ENCODE measurements around the gene KCNC2.

Gene KCNC2

DNA sequence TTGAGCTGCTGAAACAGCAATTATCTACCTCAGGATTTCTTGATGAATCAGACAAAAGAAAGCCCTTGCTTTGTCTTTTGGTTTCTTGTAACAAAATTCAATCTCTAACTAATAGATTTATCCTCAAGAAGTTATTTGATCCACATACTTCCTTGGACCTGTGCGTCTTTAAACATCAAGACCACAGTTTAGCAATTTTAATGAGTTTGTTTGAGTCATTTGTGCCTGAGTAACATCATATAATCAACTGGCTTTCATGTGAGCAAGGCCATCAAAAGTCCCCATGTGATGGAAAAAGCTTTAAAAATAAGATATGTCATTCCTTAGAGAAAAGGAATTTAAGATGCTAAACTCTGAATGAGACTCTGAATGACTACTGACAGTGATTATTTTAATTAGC lies 52.3 kb downstream of the KCNC2 start:
- DNase-seq = no peak

DNA sequence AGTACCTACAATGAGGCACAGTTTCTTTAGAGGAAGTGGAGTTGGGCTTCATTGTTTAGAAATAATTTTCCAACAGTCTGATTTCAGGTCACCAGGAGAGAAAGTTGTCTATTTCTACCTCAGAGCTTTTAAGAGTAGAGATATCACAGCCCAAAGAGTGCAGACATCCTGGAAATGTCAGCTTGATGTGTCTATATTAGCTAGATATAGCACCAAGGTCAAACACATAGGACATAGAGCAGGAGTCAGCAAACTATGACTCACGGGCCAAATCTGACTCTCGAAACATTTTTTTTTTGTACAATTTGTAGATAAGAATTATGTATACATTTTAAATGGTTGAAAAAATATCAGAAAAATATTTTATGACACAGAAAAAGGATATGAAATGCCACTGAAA lies 53.7 kb downstream of the KCNC2 start:
- no peak for DNase-seq

DNA sequence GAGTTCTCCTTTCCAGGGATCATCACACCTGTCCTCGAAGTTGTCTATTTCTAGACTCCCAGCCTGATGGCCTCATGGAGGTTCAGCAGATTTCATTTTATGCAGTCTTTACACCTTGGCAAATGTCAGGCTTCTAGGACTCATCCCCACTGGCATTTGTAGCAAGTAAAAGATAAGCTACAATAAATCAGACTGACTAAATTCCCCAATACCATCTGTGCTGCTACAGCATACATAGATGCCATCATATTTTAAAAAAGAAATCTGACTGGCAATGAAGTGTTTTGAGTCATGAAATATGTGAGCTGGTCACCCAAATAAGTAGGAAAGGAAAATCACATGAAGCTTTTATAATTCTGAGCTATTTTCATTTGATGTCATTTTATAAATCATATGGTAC lies 55.3 kb downstream of the KCNC2 start:
- no peak for DNase-seq

DNA sequence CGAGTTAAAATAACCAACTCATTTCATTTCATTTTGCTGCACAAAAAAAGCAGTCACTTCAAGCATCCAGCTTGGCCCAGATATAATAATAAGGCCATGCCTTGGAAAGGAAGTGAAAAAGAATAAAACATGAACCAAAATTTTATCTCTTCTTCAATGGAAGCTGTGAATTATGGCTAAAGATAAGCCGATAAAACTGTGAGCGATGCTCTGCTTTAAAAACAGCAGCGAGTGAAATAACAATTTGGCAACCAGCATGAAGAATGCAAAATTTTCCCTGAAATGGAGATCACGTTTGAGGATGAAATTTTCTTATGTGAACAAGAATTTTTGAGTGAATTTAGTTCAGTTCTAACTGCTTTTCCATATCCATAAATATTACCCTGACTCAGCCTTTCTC lies 70.4 kb downstream of the KCNC2 start:
- DNase-seq = no peak

DNA sequence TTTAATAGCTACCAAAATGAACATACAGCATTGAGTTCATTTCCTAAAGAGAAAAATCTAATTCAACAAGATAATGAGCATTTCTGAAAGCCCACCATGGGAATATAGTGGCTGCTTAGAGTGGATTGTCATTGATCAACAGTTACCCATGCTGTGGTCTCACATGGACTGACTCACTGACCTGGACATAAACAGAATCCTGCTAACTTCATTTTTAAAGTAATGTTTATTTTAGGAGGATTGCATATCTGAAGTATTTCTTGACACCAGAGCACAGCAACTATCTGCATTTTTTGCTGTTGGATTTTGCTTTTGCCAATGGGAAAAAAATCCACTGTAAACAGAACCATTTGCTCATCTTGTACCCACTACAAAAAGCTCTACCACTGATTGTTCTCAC lies 71.7 kb downstream of the KCNC2 start:
- DNase-seq = no peak

DNA sequence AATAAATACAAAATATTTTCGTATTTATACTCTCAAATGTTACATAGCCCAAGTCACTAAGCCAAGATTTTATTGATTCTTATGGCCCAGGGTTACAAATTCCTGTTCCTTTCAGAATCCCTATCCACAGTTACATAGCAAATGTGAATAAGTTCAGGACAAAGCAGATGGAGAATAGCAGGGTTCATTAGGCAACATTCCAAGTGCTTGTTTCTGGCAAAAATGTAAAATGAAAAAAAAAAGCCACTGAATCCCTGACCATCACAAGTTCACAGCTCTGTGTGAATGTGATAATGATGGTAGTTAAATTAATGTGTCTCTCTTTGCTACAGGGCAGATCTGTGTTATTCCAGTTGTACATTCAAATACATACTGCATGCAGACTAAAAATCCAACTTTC lies 74.6 kb downstream of the KCNC2 start:
- DNase-seq = no peak

DNA sequence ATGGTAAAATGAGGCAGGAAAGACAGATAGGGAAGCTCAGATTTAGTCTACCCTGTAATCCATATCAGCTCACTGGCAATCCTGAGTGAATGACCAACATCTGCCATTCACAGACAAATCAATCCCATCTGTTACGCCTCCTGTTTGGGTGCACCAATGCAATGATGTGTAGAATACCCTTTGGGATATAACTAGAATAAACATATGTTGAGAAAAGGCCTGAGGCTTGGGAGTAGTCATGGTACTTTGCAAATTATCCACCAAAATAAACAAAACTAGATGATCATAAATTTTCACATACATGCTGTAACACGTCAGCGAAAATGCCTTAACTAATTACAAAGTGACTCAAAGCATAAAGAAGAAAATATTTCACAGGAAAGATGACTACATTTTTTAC lies 78.8 kb downstream of the KCNC2 start:
- no peak for DNase-seq

DNA sequence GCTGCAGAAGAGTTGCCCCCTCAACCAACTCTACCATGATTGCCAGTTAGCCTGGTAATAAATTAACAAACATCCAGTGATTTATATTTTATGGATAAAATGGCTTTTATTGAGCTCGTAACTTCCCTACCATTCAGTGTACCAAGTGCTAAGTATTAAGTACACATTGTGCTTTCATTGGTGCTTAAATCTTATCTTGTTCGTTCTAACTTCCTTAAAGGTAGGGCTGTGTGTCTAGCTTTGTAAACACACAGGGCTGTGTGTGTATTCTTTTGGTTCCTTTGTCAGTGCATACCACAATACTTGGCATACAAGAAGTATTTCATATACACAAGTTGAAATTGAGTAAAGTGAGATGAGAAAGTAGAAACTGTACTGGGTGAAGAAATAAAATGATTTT lies 80.4 kb downstream of the KCNC2 start:
- no peak for DNase-seq

DNA sequence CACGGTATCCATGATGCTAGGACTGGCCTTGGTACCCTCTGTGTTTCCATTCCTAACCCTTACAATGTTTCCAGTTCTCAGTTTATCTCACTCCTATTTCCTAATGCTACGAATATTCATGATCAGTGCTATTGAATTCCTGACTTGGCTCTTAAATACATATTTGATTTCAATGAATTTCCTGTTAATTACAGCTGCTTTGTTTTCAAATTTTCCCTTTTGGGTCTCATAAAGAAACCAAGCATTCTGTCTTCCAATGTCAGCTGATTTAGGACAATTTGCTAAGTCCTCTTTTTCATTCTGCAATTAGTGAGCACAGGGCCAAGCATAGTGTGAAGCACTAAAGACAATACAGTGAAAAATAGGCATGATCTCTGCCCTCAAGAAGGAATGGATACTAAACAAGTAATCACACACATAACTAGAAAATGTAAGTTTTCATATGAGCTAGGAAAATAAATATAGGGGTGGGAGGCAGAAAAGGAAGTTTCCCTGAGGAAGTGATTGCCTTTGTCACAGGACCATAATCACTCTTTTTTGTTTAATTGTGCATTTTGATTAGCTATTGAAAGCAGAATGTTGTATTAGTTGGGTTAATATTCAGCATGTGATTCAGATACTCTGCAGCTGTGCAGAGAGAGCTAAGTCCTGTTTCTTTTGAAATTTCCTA lies 88.5 kb downstream of the KCNC2 start:
- DNase-seq = no peak

DNA sequence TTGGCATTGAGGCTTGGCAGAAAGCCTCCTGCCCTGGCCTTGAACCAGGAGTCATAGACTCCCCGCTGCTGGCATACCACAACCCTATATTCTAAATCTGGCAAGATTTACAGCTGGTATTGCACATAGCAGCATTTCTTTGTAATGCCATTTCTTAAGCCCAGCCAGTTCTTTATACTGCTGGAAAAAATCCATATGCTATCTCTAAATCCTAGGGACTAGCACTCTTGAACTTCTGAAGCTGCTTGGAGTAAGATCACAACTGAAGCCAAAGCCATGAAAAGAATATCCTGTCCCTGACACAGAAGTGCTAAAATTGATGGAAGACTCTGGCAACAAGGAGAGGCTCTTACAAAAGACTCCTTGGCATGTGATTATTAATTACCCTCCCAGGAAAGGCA lies 89.3 kb downstream of the KCNC2 start:
- DNase-seq = no peak

DNA sequence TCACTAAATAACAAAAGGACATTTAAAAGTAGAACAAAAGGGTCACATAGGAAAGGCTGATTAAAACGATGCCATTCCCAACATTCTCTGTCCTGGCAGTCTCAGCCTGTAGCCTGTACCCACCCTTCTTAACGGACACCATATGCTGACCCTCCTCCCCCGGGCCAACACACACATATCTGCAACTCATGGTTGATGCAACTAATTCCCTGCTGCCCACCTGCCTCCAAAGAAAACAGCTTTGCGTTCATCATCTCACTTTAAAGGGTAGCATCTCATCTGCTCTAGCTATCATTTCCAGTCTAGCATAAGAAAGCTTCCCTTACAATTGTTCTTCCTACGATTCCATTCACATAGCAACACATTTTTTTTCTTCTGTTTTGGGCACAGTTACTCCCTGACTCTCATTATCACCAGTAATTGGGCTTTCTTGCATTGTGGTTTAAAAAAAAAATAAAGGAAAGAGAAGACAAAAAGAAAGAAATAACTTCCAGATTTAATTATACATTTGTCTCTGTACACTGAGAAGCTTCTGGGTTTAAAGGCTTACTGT lies 92.9 kb downstream of the KCNC2 start:
- no peak for DNase-seq

DNA sequence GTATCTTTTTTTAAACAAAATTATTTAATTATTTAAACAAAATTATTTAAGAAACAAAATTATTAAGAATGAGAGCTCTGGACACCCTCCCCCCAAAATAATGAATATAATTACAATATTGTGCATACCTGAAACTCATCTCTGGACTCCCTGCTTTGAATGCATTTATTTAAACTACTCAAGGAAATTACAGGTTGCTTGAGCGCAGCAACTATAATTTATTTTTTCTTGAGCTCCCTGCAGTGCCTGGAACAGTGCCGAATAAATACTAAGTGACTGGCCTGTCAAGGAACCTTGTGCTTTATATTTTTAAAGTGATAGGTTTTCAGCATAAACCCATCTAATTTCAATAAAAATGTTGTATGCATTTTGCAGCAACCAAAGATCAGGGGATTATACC lies 93.9 kb downstream of the KCNC2 start:
- no peak for DNase-seq

DNA sequence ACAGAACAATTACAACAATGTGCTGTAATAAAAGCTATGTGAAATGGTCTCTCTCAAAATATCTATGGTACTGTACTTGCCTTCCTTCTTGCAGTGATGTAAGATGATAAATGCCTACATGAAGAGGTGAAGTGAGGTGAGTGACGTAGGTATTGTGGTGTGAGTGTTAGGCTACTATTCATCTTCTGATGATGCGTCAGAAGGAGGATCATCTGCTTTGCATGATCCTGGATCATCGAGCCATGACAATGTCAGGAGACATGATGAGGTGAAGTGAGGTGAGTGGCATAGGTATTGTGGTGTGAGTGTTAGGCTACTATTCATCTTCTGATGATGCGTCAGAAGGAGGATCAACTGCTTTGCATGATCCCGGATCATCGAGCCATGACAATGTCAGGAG lies 105.8 kb downstream of the KCNC2 start:
- no peak for DNase-seq

DNA sequence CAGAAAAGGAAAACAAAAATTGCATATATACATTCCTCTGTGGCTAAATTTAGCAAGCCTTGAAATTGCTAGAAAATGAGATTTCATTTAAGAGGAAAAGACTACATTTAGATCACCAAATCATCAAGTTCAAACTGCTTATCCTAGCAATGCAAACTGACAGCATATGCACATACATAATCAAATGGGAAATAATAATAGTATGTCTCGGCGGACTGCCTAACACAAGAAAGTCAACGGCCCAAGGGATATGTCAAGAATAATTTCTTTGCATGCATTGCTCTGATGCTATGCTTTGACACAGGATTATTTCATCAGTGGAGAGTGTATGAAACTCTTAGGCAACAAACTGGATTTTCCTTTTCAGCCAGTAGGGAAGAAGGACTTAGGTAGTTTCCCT lies 107.9 kb downstream of the KCNC2 start:
- no peak for DNase-seq

DNA sequence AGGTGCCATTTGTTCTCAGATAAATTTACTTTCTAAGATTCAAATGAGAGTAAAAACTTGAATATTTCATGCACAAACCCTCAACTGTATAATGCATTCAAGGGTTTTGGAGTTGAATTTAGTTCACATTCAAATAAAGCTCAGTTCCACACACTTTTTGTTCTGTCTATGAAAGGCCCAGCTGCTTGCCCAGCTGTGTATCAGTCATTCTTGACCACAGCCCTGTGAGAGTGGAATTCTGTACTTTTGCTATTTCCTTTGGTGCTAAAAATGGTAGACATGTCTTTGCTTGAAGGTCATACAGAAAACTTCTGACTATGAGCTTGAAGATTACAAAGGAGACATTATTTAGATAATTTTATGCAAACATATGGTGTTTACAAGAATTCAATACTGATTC lies 110.4 kb downstream of the KCNC2 start:
- no peak for DNase-seq

DNA sequence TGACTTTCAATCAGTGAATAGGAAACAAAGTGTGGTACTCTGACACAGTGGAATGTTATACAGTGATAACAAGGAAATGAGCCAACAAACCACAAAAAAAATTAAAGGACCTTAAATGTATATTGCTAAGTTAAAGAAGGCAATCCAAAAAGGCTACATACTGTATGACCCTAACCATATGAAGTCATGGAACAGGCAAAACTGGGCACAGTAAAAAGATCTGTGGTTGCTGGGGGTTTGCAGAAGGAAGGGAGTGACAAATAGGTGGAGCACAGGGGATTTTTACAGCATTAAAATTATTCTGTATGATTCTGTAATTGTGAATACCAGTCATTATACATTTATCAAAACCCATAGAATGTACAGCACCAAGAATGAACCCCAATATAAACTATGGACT lies 112.6 kb downstream of the KCNC2 start:
- no peak for DNase-seq

DNA sequence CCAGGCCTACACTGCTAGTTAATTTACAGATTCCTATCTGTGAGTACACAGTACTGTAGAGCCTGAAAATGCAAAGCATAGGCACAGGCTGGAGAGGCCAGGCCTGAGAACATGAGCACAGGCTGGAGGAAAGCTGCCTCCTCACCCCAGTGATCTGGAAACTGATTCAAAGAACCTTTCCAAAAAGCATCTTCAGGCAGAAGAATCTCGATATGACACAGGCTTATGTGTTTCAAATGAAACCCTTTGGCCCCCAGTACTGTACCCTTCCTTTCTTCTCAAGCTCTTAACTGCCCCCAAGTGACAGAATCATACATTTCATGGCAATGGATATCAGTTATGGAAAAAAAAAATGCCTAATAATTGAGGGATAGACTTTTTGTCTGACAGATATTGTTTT lies 122.0 kb downstream of the KCNC2 start:
- DNase-seq = no peak

DNA sequence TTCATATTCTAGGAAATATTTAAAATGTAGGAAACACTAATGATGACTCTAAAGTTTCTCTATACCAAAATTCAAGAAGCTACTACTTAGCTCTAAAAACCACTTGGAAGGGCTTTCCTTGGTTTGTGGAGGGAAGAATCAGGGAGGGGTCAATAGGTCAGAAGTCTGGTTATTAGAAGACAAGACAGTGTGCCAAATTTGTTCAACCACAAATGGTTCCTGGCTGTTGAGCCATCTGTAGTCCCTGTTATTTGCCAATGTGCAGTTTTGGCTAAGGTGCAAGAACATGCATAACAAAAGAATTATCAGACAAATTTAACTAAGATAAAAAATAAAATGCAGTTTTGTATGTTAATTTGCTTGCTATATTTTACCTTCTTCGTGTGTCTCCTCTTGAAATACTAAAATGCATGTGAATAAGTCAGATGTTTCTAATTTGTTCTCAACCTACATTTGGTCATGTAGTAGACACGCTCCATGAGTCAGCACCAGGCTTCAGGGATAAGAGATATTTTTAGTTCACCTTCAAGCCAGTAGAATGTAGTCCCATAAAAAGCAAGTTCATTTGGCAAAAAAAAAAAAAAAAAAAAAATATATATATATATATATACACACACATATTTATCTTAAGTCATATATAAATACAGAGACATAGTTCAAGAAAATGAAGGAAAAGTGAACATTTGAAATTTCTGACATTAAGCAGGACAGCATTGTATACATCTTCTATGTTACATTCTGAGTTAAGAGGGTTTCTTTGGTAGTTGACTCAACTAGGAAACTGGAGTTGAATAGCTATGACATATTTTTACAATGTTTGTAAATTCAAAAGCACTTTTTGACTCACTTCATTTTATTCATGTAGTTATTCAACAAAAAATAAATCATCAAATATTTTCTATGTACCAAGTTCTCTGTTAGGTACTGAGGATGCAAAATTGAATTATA lies 123.3 kb downstream of the KCNC2 start:
- DNase-seq = no peak

DNA sequence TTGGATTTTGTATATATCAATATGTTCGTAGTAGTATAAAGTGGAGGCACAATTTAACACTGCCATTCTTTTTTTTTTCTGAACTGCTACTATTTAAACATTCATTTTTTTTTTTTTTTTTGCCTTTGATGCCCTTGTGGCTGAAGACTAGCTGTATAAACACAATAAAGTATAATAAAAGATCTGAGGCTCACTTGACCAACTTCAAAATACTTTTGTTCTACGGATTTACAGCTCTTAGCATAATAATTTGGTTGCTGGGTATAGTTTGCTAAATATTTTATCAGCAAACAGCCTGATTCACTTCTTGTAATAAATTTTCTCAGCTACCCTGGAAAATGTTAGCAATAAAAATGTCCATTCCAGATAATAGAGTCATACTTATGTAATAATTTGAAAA lies 128.3 kb downstream of the KCNC2 start:
- no peak for DNase-seq

DNA sequence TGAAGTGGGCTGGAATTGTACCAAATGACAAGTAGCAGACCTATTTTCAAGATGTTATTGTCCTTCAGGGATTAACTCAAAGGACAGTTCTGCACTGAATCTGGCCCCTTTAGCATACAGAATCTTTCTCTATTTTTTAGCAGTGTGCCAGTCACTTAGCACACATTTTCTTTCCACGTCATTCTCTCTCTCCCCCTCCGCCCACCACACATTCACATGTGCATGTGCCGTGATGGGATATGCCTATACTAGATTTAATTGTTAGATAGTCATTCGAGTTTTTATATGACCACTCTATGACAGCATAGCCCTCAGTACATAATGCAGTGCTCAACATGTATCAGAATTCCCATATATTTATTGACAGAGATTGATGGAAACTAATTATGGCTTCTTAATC lies 129.1 kb downstream of the KCNC2 start:
- no peak for DNase-seq

DNA sequence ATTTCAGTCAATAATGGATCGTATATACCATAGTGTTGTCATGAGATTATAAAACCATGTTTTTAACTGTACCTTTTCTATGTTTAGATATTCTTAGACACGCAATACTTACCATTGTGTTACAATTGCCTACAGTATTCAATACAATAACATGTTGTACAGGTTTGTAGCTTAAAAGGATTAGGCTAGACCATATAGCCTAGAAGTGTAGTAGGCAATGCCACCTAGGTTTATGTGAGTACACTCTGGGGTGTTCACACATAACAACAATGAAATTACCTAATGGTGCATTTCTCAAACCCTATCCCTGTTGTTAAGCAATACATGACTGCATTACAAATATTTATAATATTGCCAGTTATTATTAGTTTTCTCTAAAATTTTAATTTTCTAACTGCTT lies 144.2 kb downstream of the KCNC2 start:
- no peak for DNase-seq

DNA sequence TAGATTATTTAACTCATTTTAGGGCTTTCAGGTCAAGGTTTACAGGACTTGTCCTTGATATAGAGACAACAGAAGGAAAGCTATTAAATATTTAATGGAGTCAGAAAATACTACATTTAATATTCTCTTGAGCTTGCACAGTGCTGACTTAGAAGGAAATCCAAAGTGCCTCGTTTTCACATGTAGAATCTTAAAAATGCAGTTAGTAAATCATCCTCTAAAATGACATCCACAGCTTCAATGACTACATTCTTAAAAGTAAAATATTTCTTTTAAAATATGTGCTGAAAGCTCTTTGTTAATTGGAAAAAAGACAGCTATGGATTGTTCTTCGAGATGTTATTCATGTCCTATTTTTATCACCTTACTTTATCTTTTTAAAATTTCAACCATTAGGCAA lies 146.9 kb downstream of the KCNC2 start:
- no peak for DNase-seq

DNA sequence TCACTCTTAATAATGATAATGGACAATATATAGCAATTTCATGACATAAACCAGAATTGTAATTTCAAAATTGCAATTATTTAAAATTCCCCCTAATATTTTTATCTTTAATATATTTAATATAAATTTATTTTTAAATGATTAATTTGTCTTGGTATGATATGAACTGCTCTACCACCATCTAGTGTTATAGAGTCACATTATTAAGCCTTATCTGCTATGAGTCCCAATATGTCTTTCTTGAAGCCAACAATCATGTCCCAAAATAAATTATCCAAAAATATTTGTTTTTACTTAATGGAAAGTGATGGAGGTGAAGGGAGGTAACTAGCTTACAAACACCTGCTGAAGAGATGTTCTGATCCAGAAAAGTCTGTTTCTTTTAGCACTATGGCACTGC lies 151.4 kb downstream of the KCNC2 start:
- DNase-seq = no peak

DNA sequence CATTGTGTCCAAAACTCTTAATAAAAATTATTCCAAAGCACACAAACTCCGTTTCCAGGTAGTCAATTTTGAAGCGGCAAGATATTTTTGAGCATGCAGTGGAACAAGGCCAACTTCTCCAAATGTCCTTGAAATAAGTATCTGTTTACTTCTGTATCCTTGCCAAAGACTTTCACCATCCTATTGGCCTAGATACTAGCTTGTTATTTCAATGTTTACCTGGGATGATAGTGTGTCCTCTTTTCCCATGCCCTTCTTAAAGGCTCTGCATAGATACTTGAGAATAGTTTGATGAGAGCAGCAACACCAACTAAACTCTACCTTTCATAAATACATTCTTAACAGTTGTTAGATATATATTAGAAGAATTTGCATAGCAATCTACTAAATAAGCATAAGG lies 160.9 kb downstream of the KCNC2 start:
- DNase-seq = no peak

Data from activated naive CD4-positive, alpha-beta T cell treated with Interleukin-2 at 50 U/mL for 16 hours (primary cell).